HepG2 (cell line): ENCODE data around the gene STX5. TPM values are rescaled to one million over a fixed set of nuclear protein-coding genes. Genes with fewer than 3 reads are reported as not detected.

Experiments
- CEBPG ChIP-seq: IDR thresholded peaks from 2 replicates; pipeline ENCODE4 v1.6.1; 2016
- HMGXB3 ChIP-seq: sonication (generic); formaldehyde crosslinking; IDR thresholded peaks from 2 replicates; pipeline ENCODE4 v1.4.0; 2020; ENCODE audit warnings: missing genetic modification reagents, borderline replicate concordance
- HNRNPH1 ChIP-seq: fragments of 200-400 bp; formaldehyde crosslinking; optimal IDR thresholded peaks from 2 replicates; pipeline ENCODE3; 2017; ENCODE audit warnings: mild to moderate bottlenecking, low read depth, low read length
- IRX3 ChIP-seq: sonication (generic); formaldehyde crosslinking; IDR thresholded peaks from 2 replicates; pipeline ENCODE4 v1.8.1; 2023; ENCODE audit warnings: mild to moderate bottlenecking, low read depth, missing genetic modification reagents, borderline replicate concordance
- SRSF4 ChIP-seq: fragments of 200-400 bp; formaldehyde crosslinking; IDR thresholded peaks from one replicate; pipeline ENCODE4 v1.6.1; 2018; ENCODE audit warnings: mild to moderate bottlenecking, low read depth, low read length, moderate library complexity; ENCODE audit not compliant: poor library complexity, severe bottlenecking
- ZEB1 ChIP-seq: IDR thresholded peaks from 2 replicates; pipeline ENCODE4 v1.6.1; 2012; ENCODE audit warnings: mild to moderate bottlenecking, low read depth, inconsistent platforms; ENCODE audit not compliant: insufficient replicate concordance
- ZNF18 ChIP-seq: sonication (generic); formaldehyde crosslinking; IDR thresholded peaks from 2 replicates; pipeline ENCODE4 v1.8.0; 2022; ENCODE audit warnings: mild to moderate bottlenecking, missing genetic modification reagents; ENCODE audit not compliant: insufficient replicate concordance
- ZNF292 ChIP-seq: sonication (generic); formaldehyde crosslinking; IDR thresholded peaks from 2 replicates; pipeline ENCODE4 v1.8.1; 2022; ENCODE audit warnings: mild to moderate bottlenecking, low read depth, missing genetic modification reagents, borderline replicate concordance
- ZNF567 ChIP-seq: sonication (generic); formaldehyde crosslinking; IDR thresholded peaks from 2 replicates; pipeline ENCODE4 v1.8.1; 2023; ENCODE audit warnings: mild to moderate bottlenecking, missing genetic modification reagents, borderline replicate concordance
- ZNF782 ChIP-seq: sonication (generic); formaldehyde crosslinking; IDR thresholded peaks from 2 replicates; pipeline ENCODE4 v1.4.0; 2020; ENCODE audit warnings: missing genetic modification reagents, mild to moderate bottlenecking, borderline replicate concordance
- ZZZ3 ChIP-seq: sonication (generic); formaldehyde crosslinking; IDR thresholded peaks from 2 replicates; pipeline ENCODE4 v1.4.0; 2020; ENCODE audit warnings: missing genetic modification reagents, mild to moderate bottlenecking, borderline replicate concordance
- polyA plus RNA-seq, 8 experiments: library from polyadenylated mRNA; depleted of rRNA in 3 of 8; stranded (reverse) in 7 of 8; unstranded in 1 of 8; fragments of >200 nt; fragmentation: Illumina TruSeq in 4 of 8; extraction: Trizol in 4 of 8; gene quantifications; 2 replicates each; pipeline versions ENCODE4 v1.2.1 to v1.2.3, GENCODE V29; 2011 to 2016; ENCODE audit warnings: low read depth in 4 of 8, missing spikeins in 1 of 8, mixed read lengths in 1 of 8; ENCODE audit not compliant: insufficient read depth in 1 of 8
- total RNA-seq, 5 experiments: library from RNA; depleted of rRNA; stranded (reverse); fragments of >200 nt; fragmentation: Illumina TruSeq; extraction: Trizol; gene quantifications; 2 replicates each; pipeline ENCODE4 v1.2.3, GENCODE V29; 2016; ENCODE audit warnings: low read depth in 1 of 5
- TF ChIP-seq, protein P1 (sequence below): IDR thresholded peaks from 2 replicates; pipeline ENCODE4 v1.6.1; 2012; ENCODE audit warnings: low read length, improper control_type of control experiment
- TF ChIP-seq, protein P2 (sequence below): sonication (generic); formaldehyde crosslinking; IDR thresholded peaks from 2 replicates; pipeline ENCODE4 v1.4.0; 2020; ENCODE audit warnings: missing genetic modification reagents, mild to moderate bottlenecking, borderline replicate concordance
- TF ChIP-seq, protein P3 (sequence below): sonication (generic); formaldehyde crosslinking; IDR thresholded peaks from 2 replicates; pipeline ENCODE4 v1.4.0; 2020; ENCODE audit warnings: missing genetic modification reagents

STX5 gene
- total and polyA plus RNA-seq, 2 of the 13 experiments (the other 11 are each of a cell fraction or from before 2014, with no cell fraction given): 26.9 to 30.0 TPM

- peak; percentile 62; the same call in 1 of the 2 replicates for TF ChIP-seq HMGXB3
- TF ChIP-seq, protein P1, sequence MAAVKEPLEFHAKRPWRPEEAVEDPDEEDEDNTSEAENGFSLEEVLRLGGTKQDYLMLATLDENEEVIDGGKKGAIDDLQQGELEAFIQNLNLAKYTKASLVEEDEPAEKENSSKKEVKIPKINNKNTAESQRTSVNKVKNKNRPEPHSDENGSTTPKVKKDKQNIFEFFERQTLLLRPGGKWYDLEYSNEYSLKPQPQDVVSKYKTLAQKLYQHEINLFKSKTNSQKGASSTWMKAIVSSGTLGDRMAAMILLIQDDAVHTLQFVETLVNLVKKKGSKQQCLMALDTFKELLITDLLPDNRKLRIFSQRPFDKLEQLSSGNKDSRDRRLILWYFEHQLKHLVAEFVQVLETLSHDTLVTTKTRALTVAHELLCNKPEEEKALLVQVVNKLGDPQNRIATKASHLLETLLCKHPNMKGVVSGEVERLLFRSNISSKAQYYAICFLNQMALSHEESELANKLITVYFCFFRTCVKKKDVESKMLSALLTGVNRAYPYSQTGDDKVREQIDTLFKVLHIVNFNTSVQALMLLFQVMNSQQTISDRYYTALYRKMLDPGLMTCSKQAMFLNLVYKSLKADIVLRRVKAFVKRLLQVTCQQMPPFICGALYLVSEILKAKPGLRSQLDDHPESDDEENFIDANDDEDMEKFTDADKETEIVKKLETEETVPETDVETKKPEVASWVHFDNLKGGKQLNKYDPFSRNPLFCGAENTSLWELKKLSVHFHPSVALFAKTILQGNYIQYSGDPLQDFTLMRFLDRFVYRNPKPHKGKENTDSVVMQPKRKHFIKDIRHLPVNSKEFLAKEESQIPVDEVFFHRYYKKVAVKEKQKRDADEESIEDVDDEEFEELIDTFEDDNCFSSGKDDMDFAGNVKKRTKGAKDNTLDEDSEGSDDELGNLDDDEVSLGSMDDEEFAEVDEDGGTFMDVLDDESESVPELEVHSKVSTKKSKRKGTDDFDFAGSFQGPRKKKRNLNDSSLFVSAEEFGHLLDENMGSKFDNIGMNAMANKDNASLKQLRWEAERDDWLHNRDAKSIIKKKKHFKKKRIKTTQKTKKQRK: no peak
- no peak; the same call in 1 of the 2 replicates for TF ChIP-seq ZNF567 (CRISPR knock-in tag)
- TF ChIP-seq, protein P2, sequence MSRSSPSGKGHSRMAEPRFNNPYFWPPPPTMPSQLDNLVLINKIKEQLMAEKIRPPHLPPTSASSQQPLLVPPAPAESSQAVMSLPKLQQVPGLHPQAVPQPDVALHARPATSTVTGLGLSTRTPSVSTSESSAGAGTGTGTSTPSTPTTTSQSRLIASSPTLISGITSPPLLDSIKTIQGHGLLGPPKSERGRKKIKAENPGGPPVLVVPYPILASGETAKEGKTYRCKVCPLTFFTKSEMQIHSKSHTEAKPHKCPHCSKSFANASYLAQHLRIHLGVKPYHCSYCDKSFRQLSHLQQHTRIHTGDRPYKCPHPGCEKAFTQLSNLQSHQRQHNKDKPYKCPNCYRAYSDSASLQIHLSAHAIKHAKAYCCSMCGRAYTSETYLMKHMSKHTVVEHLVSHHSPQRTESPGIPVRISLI (CRISPR knock-in tag): peak; percentile 71; the same call in 1 of the 2 replicates
- peak; percentile 87 for TF ChIP-seq ZNF782 (CRISPR knock-in tag)
- TF ChIP-seq HNRNPH1: no peak
- TF ChIP-seq ZNF292 (CRISPR knock-in tag): peak; percentile 56; the same call in 1 of the 2 replicates
- peak; percentile 43; the same call in 1 of the 2 replicates for TF ChIP-seq CEBPG (CRISPR knock-in tag)
- TF ChIP-seq IRX3 (CRISPR knock-in tag): peak; percentile 63; the same call in 1 of the 2 replicates
- peak; percentile 83 for TF ChIP-seq ZZZ3 (CRISPR knock-in tag)
- no peak for TF ChIP-seq SRSF4
- TF ChIP-seq ZEB1: peak; percentile 10
- TF ChIP-seq ZNF18 (CRISPR knock-in tag): peak; percentile 90
- TF ChIP-seq, protein P3, sequence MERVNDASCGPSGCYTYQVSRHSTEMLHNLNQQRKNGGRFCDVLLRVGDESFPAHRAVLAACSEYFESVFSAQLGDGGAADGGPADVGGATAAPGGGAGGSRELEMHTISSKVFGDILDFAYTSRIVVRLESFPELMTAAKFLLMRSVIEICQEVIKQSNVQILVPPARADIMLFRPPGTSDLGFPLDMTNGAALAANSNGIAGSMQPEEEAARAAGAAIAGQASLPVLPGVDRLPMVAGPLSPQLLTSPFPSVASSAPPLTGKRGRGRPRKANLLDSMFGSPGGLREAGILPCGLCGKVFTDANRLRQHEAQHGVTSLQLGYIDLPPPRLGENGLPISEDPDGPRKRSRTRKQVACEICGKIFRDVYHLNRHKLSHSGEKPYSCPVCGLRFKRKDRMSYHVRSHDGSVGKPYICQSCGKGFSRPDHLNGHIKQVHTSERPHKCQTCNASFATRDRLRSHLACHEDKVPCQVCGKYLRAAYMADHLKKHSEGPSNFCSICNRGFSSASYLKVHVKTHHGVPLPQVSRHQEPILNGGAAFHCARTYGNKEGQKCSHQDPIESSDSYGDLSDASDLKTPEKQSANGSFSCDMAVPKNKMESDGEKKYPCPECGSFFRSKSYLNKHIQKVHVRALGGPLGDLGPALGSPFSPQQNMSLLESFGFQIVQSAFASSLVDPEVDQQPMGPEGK (CRISPR knock-in tag): no peak; the same call in none of the 2 replicates
These were observed 23.9 kb upstream of the STX5 start (continued) for GRCh38 chr11:62855571-62856332.
